HepG2 (cell line): ENCODE data around the gene MVP. TPM values are rescaled to one million over a fixed set of nuclear protein-coding genes. Genes with fewer than 3 reads are reported as not detected.

Experiments
- AGO2 ChIP-seq: fragments of 200-400 bp; formaldehyde crosslinking; optimal IDR thresholded peaks from 2 replicates; pipeline ENCODE3; 2017; ENCODE audit warnings: mild to moderate bottlenecking, low read depth, low read length, moderate library complexity
- BCL6 ChIP-seq: IDR thresholded peaks from 2 replicates; pipeline ENCODE4 v1.6.1; 2016; ENCODE audit warnings: missing genetic modification reagents, missing compliant biosample characterization
- ELF3 ChIP-seq: IDR thresholded peaks from 2 replicates; pipeline ENCODE4 v1.6.1; 2016; ENCODE audit warnings: missing genetic modification reagents, missing compliant biosample characterization
- GLI4 ChIP-seq: sonication (generic); formaldehyde crosslinking; IDR thresholded peaks from 2 replicates; pipeline ENCODE4 v1.5.1; 2020; ENCODE audit warnings: missing genetic modification reagents, mild to moderate bottlenecking, moderate library complexity, borderline replicate concordance
- GLMP ChIP-seq: sonication (generic); formaldehyde crosslinking; IDR thresholded peaks from 2 replicates; pipeline ENCODE4 v1.9.0; 2021; ENCODE audit warnings: missing genetic modification reagents, mild to moderate bottlenecking, borderline replicate concordance
- KAT7 ChIP-seq: IDR thresholded peaks from 2 replicates; pipeline ENCODE4 v1.6.1; 2018; ENCODE audit warnings: borderline replicate concordance, missing compliant biosample characterization
- PBX2 ChIP-seq: IDR thresholded peaks from 2 replicates; pipeline ENCODE4 v1.6.1; 2016; ENCODE audit warnings: control low read depth
- RNF2 ChIP-seq: fragments of 450-650 bp; conservative IDR thresholded peaks from 2 replicates; pipeline ENCODE4 v1.6.1; 2016; ENCODE audit warnings: low read depth
- SOX13 ChIP-seq, 3 experiments: fragments of 450-650 bp in 1 of 3; sonication (generic) in 1 of 3; formaldehyde crosslinking in 1 of 3; IDR thresholded peaks in 2 of 3; conservative IDR thresholded peaks in 1 of 3; 2 replicates each; pipeline versions ENCODE4 v1.5.0 to v1.6.1; 2016 to 2020; ENCODE audit warnings: antibody characterized with exemption in 1 of 3, mild to moderate bottlenecking in 1 of 3, missing compliant biosample characterization in 1 of 3, missing genetic modification reagents in 1 of 3, moderate library complexity in 1 of 3
- SYNCRIP ChIP-seq: fragments of 200-400 bp; formaldehyde crosslinking; IDR thresholded peaks from 2 replicates; pipeline ENCODE4 v1.6.1; 2018; ENCODE audit warnings: mild to moderate bottlenecking, low read depth, low read length; ENCODE audit not compliant: insufficient read depth
- TGIF2 ChIP-seq: IDR thresholded peaks from 2 replicates; pipeline ENCODE4 v1.6.1; 2016; ENCODE audit warnings: control low read depth, missing compliant biosample characterization
- ZBTB25 ChIP-seq: IDR thresholded peaks from 2 replicates; pipeline ENCODE4 v1.6.1; 2018; ENCODE audit warnings: missing genetic modification reagents
- ZNF326 ChIP-seq: sonication (generic); formaldehyde crosslinking; IDR thresholded peaks from 2 replicates; pipeline ENCODE4 v1.4.0; 2020; ENCODE audit warnings: missing genetic modification reagents, borderline replicate concordance
- ZNF460 ChIP-seq: sonication (generic); formaldehyde crosslinking; IDR thresholded peaks from 2 replicates; pipeline ENCODE4 v1.5.1; 2020; ENCODE audit warnings: missing genetic modification reagents, mild to moderate bottlenecking, borderline replicate concordance
- ZNF687 ChIP-seq: sonication (generic); formaldehyde crosslinking; IDR thresholded peaks from 2 replicates; pipeline ENCODE4 v1.5.1; 2020; ENCODE audit warnings: mild to moderate bottlenecking, missing genetic modification reagents, moderate library complexity
- ZNF724P ChIP-seq: sonication (generic); formaldehyde crosslinking; IDR thresholded peaks from 2 replicates; pipeline ENCODE4 v1.8.0; 2022; ENCODE audit warnings: missing genetic modification reagents, borderline replicate concordance
- ZNF800 ChIP-seq: sonication (generic); formaldehyde crosslinking; IDR thresholded peaks from 2 replicates; pipeline ENCODE4 v1.4.0; 2020; ENCODE audit warnings: missing genetic modification reagents
- polyA plus RNA-seq, 8 experiments: library from polyadenylated mRNA; depleted of rRNA in 3 of 8; stranded (reverse) in 7 of 8; unstranded in 1 of 8; fragments of >200 nt; fragmentation: Illumina TruSeq in 4 of 8; extraction: Trizol in 4 of 8; gene quantifications; 2 replicates each; pipeline versions ENCODE4 v1.2.1 to v1.2.3, GENCODE V29; 2011 to 2016; ENCODE audit warnings: low read depth in 4 of 8, missing spikeins in 1 of 8, mixed read lengths in 1 of 8; ENCODE audit not compliant: insufficient read depth in 1 of 8
- total RNA-seq, 5 experiments: library from RNA; depleted of rRNA; stranded (reverse); fragments of >200 nt; fragmentation: Illumina TruSeq; extraction: Trizol; gene quantifications; 2 replicates each; pipeline ENCODE4 v1.2.3, GENCODE V29; 2016; ENCODE audit warnings: low read depth in 1 of 5
- TF ChIP-seq, protein P1 (sequence below): sonication (generic); formaldehyde crosslinking; IDR thresholded peaks from 2 replicates; pipeline ENCODE4 v1.8.0; 2023; ENCODE audit warnings: mild to moderate bottlenecking, missing genetic modification reagents

The MVP gene
- total and polyA plus RNA-seq, 2 of the 13 experiments (the other 11 are each of a cell fraction or from before 2014, with no cell fraction given) = 22.9 to 43.5 TPM

DNA sequence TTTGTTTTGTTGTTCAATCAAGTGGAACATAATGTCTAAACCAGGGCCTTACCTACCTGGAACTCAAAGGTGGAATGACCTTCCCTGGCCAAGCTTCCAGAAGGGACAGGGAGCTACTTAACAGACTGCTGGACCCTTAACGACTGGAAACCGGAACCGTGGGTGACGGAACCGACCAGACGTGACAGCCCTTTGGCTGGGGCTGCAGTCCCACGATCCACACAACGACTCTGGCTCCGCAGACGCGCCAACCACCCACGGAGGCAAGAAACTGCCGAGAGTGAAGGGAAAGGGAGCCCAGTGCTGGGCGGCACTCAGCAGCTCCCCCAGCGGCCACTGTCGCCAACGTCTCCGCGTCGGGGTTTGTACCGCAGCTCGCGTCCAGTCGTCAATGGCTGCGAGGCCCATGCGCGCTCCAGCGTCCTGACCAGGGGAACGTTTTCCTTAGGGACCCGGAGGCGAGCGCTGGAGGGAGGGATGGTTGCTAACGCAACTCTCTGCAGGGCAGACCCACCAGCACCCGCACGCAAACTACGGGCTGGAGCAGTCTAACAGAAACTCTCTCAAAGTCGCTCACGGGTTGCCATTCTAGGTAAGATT is 35.3 kb upstream of the MVP start (continued):
- peak; percentile 62; the same call in 1 of the 2 replicates for TF ChIP-seq ZNF800 (CRISPR knock-in tag)
- TF ChIP-seq BCL6 (CRISPR knock-in tag) = peak; percentile 40; the same call in 1 of the 2 replicates
- TF ChIP-seq ZNF687 (CRISPR knock-in tag) = peak; percentile 89
- TF ChIP-seq PBX2 = no peak
- no peak for TF ChIP-seq ZNF724P
- TF ChIP-seq, protein P1, sequence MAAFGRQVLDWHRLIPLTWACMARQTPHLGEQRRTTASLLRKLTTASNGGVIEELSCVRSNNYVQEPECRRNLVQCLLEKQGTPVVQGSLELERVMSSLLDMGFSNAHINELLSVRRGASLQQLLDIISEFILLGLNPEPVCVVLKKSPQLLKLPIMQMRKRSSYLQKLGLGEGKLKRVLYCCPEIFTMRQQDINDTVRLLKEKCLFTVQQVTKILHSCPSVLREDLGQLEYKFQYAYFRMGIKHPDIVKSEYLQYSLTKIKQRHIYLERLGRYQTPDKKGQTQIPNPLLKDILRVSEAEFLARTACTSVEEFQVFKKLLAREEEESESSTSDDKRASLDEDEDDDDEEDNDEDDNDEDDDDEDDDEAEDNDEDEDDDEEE (CRISPR knock-in tag) = no peak
- no peak for TF ChIP-seq SOX13 (IDR thresholded peaks at IDR 0.05)
- peak in 1 of 2 experiments; percentile 43; a peak in 2 of 4 replicates for TF ChIP-seq SOX13 (CRISPR knock-in tag; conservative IDR thresholded peaks at IDR 0.05 in 1 of 2, IDR thresholded peaks at IDR 0.05 in 1 of 2)
- TF ChIP-seq KAT7 (CRISPR knock-in tag) = peak; percentile 87
- TF ChIP-seq SYNCRIP = no peak
- no peak for TF ChIP-seq TGIF2 (CRISPR knock-in tag)
- peak; percentile 55 for TF ChIP-seq ZBTB25 (CRISPR knock-in tag)
- no peak for TF ChIP-seq ZNF326
- no peak for TF ChIP-seq GLMP
- TF ChIP-seq RNF2 = no peak
- no peak for TF ChIP-seq AGO2
- peak; percentile 78; the same call in 1 of the 2 replicates for TF ChIP-seq GLI4
- TF ChIP-seq ELF3 = 0 out of 2 replicates have a peak, but pooled peaks have one; percentile 15
- TF ChIP-seq ZNF460 = no peak
